IPS DF 6.9 (cell line): Measurements from ENCODE around the gene SARDH.

Source experiments
- DNase-seq: peaks from one replicate; pipeline ENCODE4 v3.0.0-alpha.2; 2013; ENCODE audit warnings: low read depth, low spot score
- H3K27ac ChIP-seq: one replicate; pipeline ENCODE4 v1.5.1; 2013; ENCODE audit warnings: low read length, control low read depth
- H3K27me3 ChIP-seq: 2 replicates; pipeline ENCODE4 v1.6.1; 2013; ENCODE audit warnings: mild to moderate bottlenecking, low read length; ENCODE audit not compliant: control insufficient read depth, insufficient read depth
- H3K36me3 ChIP-seq: 2 replicates; pipeline ENCODE4 v1.6.1; 2013; ENCODE audit warnings: low read length; ENCODE audit not compliant: control insufficient read depth, insufficient read depth
- H3K4me1 ChIP-seq: 2 replicates; pipeline ENCODE4 v1.6.1; 2013; ENCODE audit warnings: low read length; ENCODE audit not compliant: control insufficient read depth, insufficient read depth
- H3K4me3 ChIP-seq: 2 replicates; pipeline ENCODE4 v1.5.1; 2013; ENCODE audit warnings: mild to moderate bottlenecking, low read length
- H3K9me3 ChIP-seq: 2 replicates; pipeline ENCODE4 v1.6.1; 2013; ENCODE audit warnings: low read length, inconsistent platforms; ENCODE audit not compliant: control insufficient read depth, insufficient read depth
- WGBS: extraction: QIAGEN DNeasy Blood & Tissue Kit; methylation state at CpG from one replicate; pipeline ENCODE4 v1.1.7; 2013; ENCODE audit warnings: mixed read lengths, missing lambda C conversion rate; ENCODE audit not compliant: insufficient read length, insufficient coverage; 5-methylcytosine and 5-hydroxymethylcytosine counted together

SARDH gene

DNA sequence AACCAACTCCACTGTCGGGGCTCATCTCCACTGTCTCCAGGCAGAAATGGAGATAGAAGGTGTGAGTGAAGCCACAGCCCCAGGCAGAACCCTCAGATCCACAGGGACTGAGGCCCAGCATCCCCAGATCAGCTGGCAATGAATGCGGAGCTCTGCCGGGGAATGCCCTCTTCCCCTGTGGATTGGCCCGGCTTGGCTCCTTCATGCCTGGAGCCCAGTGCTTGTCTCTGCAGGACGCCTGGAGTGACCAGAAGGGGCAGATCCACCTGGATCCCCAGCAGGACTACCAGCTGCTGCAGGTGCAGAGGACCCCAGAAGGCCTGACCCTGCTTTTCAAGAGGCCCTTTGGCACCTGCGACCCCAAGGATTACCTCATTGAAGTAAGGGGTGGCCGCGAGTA lies 98.5 kb downstream of the SARDH start:
- H3K36me3 ChIP-seq = no peaks in the 10 kb centered on the region
- no peaks in the 10 kb centered on the region for H3K27me3 ChIP-seq
- H3K4me1 ChIP-seq = peaks cover 3% of the 10 kb centered on the region; the same call in 1 of the 2 replicates
- DNase-seq = no peak
- H3K27ac ChIP-seq = no peak overlapping the region
- H3K9me3 ChIP-seq = no peaks in the 10 kb centered on the region
- WGBS = no CpG with 5 or more reads among the region's 8 CpGs
- H3K4me3 ChIP-seq = no peak overlapping the region

DNA sequence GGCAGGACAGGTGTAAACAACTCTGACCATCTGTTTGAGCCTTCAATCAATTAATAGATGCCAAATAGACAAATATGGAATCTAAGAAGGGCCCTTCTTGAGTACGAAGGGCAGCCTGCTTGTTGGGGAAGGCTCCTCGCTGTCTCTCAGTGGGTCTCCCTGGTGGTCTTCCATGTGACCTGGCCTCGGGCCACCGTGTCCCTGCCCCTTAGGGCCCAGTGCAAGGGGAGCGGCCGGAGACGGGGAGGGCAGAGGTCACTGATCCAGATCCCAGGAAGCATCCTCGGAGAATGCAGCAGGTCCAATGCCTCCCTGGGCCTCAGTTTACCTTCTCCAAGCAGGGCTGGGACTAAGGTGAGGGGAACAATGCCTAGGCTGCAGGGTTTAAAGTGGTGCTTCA lies 99.4 kb downstream of the SARDH start:
- Histone ChIP-seq H3K36me3 (no peaks in the 10 kb centered on the region), H3K27me3 (no peaks in the 10 kb centered on the region), H3K4me1 (peaks cover 3% of the 10 kb centered on the region), H3K4me3 (no peak overlapping the region), H3K9me3 (no peaks in the 10 kb centered on the region), H3K27ac (no peak overlapping the region)
- DNase-seq = no peak
- WGBS = no CpG with 5 or more reads among the region's 8 CpGs

DNA sequence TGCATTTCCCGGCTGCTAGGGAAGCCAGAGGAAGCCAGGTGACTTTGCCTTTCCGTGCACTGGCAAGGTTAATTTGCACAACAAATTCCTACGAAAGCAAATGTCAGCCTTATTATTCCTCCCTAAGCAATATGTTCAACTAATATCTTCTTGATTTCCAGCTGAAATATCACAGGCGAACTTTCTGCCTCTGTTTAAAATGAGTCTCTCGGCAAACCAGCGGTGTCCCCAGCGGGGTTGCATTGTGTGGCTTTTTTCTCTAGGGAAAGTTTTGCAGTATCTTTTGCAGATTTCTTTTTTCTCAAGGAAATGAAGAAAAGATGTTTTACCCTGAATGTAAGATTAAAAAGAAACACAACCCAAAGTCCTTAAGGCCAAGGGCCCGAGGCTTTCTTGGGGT lies 100.1 kb downstream of the SARDH start:
- Histone ChIP-seq H3K4me3 (no peak overlapping the region), H3K27me3 (no peaks in the 10 kb centered on the region), H3K27ac (no peak overlapping the region), H3K36me3 (no peaks in the 10 kb centered on the region), H3K4me1 (peaks cover 7% of the 10 kb centered on the region), H3K9me3 (no peaks in the 10 kb centered on the region)
- no CpG with 5 or more reads among the region's 8 CpGs for WGBS
- no peak for DNase-seq

GRCh38 chr9:133637451-133638055 lies 100.6 kb downstream of the SARDH start:
- no CpG with 5 or more reads among the region's 12 CpGs for WGBS
- Histone ChIP-seq H3K27ac (no peak overlapping the region), H3K9me3 (no peaks in the 10 kb centered on the region), H3K4me1 (peaks cover 9% of the 10 kb centered on the region), H3K4me3 (no peak overlapping the region), H3K27me3 (no peaks in the 10 kb centered on the region), H3K36me3 (no peaks in the 10 kb centered on the region)
- DNase-seq = no peak

- Histone ChIP-seq H3K27ac (no peak overlapping the region), H3K9me3 (no peaks in the 10 kb centered on the region), H3K4me1 (peaks cover 9% of the 10 kb centered on the region), H3K27me3 (no peaks in the 10 kb centered on the region), H3K36me3 (no peaks in the 10 kb centered on the region), H3K4me3 (no peak overlapping the region)
- no peak for DNase-seq
- WGBS = no CpG with 5 or more reads among the region's 12 CpGs
Measured at GRCh38 chr9:133636902-133637301, 101.2 kb downstream of the SARDH start.

- H3K9me3 ChIP-seq = no peaks in the 10 kb centered on the region
- H3K4me3 ChIP-seq = no peak within 1 kb of the TSS
- no peak for DNase-seq
- peaks cover 9% of the 10 kb centered on the region for H3K4me1 ChIP-seq
- H3K27ac ChIP-seq = no peak within 1 kb of the TSS
- no CpG with 5 or more reads among the region's 24 CpGs for WGBS
- H3K36me3 ChIP-seq = no peaks in the 10 kb centered on the region
- no peaks in the 10 kb centered on the region for H3K27me3 ChIP-seq
Measured at GRCh38 chr9:133635533-133636531, 102.3 kb downstream of the SARDH start, which contains the start of gene DBH. TSS of gene DBH (plus strand) at chr9:133636363. CDS start at chr9:133636372, 9 bp downstream.

DNA sequence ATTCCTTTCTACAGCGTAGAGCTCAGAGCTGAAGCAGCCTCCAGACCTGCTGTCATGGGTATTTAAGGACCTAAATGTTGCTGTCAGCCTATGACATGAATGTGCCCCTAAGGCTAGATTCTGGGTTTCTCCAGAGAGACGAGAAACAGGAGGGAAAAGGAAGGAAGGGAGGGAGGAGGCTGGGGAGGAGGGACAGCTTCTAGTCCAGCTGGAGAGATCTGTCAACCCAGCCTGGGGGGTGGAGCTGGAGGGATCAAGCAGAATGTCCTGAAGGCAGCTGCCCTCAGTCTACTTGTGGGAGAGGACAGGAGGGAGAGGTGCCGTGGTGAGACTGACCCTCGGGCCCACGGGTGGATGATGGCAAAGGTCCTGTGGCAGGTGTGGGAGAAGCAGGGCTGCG lies 103.1 kb downstream of the SARDH start:
- H3K27me3 ChIP-seq = no peaks in the 10 kb centered on the region
- no peak overlapping the region for H3K27ac ChIP-seq
- peaks cover 9% of the 10 kb centered on the region for H3K4me1 ChIP-seq
- no peak for DNase-seq
- H3K4me3 ChIP-seq = no peak overlapping the region
- WGBS = no CpG with 5 or more reads among the region's 6 CpGs
- H3K36me3 ChIP-seq = no peaks in the 10 kb centered on the region
- no peaks in the 10 kb centered on the region for H3K9me3 ChIP-seq

DNA sequence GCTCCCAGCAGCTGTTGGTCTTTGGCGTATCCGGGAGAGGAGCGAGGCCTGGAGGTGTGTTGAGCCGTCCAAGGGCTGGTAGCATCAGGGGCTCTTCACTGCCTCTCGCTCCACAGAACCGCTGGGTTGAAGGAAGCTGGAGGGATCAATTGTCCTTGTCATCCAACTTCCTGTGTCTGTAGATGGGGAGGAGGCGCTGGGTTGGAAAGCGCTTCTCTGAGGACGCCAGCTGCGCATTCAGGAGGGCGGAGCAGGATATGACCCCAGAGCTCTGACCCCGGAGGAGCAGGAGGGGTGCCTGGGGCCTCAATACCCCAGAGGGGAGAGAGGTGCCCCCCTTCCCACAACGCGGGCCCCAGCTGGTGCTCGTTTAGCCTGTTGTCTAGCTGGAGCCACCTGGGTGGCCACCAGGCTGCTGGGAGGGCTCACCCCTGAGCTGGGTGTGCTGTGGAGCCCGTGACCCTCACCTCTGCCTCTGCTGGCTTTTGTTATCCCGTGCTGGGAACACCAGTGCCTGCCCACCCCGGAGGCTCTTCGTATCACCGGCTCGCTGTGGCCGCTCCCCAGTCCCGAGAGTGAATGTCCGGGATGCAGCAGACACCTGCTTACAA lies 104.0 kb downstream of the SARDH start:
- no CpG with 5 or more reads among the region's 24 CpGs for WGBS
- DNase-seq = no peak

GRCh38 chr9:133633681-133634080 lies 104.5 kb downstream of the SARDH start:
- no CpG with 5 or more reads among the region's 8 CpGs for WGBS
- H3K27ac ChIP-seq = no peak overlapping the region

More for the DNA sequence above, 104.0 kb downstream of the SARDH start:
- H3K36me3 ChIP-seq = no peaks in the 10 kb centered on the region
- H3K4me1 ChIP-seq = peaks cover 9% of the 10 kb centered on the region
- no peak overlapping the region for H3K27ac ChIP-seq
- no peaks in the 10 kb centered on the region for H3K9me3 ChIP-seq
- no peak overlapping the region for H3K4me3 ChIP-seq
- no peaks in the 10 kb centered on the region for H3K27me3 ChIP-seq

More at GRCh38 chr9:133633681-133634080, 104.5 kb downstream of the SARDH start:
- H3K4me1 ChIP-seq = peaks cover 9% of the 10 kb centered on the region
- H3K36me3 ChIP-seq = no peaks in the 10 kb centered on the region
- no peaks in the 10 kb centered on the region for H3K9me3 ChIP-seq
- no peak overlapping the region for H3K4me3 ChIP-seq
- no peaks in the 10 kb centered on the region for H3K27me3 ChIP-seq
- DNase-seq = no peak
